Esophagus squamous epithelium (tissue), 5 donors: ENCODE data around the gene EMC10. TPM values are rescaled to one million over a fixed set of nuclear protein-coding genes. Genes with fewer than 3 reads are reported as not detected.

Source experiments
- DNase-seq: peaks from one replicate; lab custom pipeline; 2025; lab: John Stamatoyannopoulos, UW
- H3K27ac ChIP-seq, 4 donors: fragments of 200-600 bp; sonication (generic); one replicate each; pipeline ENCODE4 v1.5.1; 2016 to 2019; ENCODE audit warnings: mild to moderate bottlenecking in 1 of 4
- H3K27me3 ChIP-seq, 4 donors: fragments of 200-600 bp; sonication (generic); 1 replicate in 3 of 4; 2 replicates in 1 of 4; pipeline versions ENCODE4 v1.5.1 to v1.6.0; 2017 to 2021; ENCODE audit warnings: antibody characterized with exemption in 1 of 4
- H3K36me3 ChIP-seq, 3 donors: fragments of 200-600 bp; sonication (generic); one replicate each; pipeline ENCODE4 v1.5.1; 2016 to 2019
- H3K4me1 ChIP-seq, 3 donors: fragments of 200-600 bp; sonication (generic); one replicate each; pipeline ENCODE4 v1.5.1; 2017 to 2019
- H3K4me3 ChIP-seq, 4 donors: fragments of 200-600 bp; sonication (generic); 1 replicate in 3 of 4; 2 replicates in 1 of 4; pipeline ENCODE4 v1.5.1; 2016 to 2019; ENCODE audit warnings: mild to moderate bottlenecking in 2 of 4, moderate library complexity in 1 of 4
- H3K9me3 ChIP-seq, 3 donors: fragments of 200-600 bp; sonication (generic); one replicate each; pipeline ENCODE4 v1.5.1; 2016 to 2019
- POLR2A ChIP-seq, 4 donors: fragments of 450-650 bp; IDR thresholded peaks; one replicate each; pipeline ENCODE4 v1.6.1; 2017; ENCODE audit warnings: antibody characterized with exemption in 4 of 4, mild to moderate bottlenecking in 4 of 4, moderate library complexity in 3 of 4
- WGBS, 2 donors: methylation state at CpG; one replicate each; pipeline ENCODE4 v1.1.5; 2018; 5-methylcytosine and 5-hydroxymethylcytosine counted together
- intact Hi-C: fragments of 100-400 bp; cut with DNase I; formaldehyde crosslinking; loops from one replicate; pipeline ENCODE4 v1.15.0; 2022
- total RNA-seq, 4 donors: library from RNA; depleted of rRNA; stranded (reverse); fragments of >200 nt; gene quantifications; one replicate each; pipeline ENCODE4 v1.1.0, GENCODE V29; 2016
- TF ChIP-seq, protein P1 (sequence below), 6 experiments: fragments of 450-650 bp in 4 of 6; fragments of 200-600 bp in 2 of 6; sonication (generic) in 2 of 6; IDR thresholded peaks; one replicate each; pipeline ENCODE4 v1.5.1; 2016 to 2019; ENCODE audit warnings: antibody characterized with exemption in 6 of 6, mild to moderate bottlenecking in 4 of 6, moderate library complexity in 4 of 6
- donor health status: DM: yes; HTN: yes; CAD: no.

EMC10 gene
- total RNA-seq, 4 donors from 2014 or later = 50.2 to 76.1 (median 59.7) TPM

DNA sequence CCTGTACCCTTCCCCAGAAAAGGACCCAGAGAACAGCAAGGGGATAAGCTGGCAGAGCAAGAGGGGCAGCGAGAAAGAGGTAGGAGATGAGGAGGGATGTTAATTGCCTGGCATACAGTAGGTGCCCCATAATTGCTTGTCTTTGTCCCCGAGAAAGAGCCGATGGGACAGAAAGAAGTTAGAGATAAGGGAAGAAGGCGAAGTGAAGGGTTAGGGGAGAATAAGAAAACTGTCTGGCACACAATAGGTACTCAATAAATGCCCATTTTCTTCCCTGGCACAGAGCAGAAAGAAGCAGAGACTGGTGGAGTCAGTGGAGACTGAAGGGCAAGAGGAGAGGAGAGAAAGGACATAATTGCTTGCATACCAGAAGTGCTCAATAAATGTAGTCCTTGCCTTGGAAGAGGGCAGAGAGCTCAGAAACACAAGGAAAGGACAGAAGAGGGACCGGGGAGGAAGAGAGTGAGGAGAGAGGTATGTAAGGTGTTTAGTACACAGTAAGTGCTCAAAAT, 18.8 kb downstream of the EMC10 start:
- DNase-seq = no peak
- WGBS, 2 donors = 89 to 90% methylated on average over 5 of the region's 5 CpGs
- TF ChIP-seq, protein P1, sequence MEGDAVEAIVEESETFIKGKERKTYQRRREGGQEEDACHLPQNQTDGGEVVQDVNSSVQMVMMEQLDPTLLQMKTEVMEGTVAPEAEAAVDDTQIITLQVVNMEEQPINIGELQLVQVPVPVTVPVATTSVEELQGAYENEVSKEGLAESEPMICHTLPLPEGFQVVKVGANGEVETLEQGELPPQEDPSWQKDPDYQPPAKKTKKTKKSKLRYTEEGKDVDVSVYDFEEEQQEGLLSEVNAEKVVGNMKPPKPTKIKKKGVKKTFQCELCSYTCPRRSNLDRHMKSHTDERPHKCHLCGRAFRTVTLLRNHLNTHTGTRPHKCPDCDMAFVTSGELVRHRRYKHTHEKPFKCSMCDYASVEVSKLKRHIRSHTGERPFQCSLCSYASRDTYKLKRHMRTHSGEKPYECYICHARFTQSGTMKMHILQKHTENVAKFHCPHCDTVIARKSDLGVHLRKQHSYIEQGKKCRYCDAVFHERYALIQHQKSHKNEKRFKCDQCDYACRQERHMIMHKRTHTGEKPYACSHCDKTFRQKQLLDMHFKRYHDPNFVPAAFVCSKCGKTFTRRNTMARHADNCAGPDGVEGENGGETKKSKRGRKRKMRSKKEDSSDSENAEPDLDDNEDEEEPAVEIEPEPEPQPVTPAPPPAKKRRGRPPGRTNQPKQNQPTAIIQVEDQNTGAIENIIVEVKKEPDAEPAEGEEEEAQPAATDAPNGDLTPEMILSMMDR (IDR thresholded peaks at IDR 0.05) = no peak
- Histone ChIP-seq H3K36me3 (no peaks in the 10 kb centered on the region), H3K4me3 (no peak overlapping the region), H3K4me1 (peaks cover 0 to 3% (median 0%) of the 10 kb centered on the region in 3 donors), H3K27ac (no peak overlapping the region), H3K9me3 (no peaks in the 10 kb centered on the region), H3K27me3 (peaks cover 0 to 13% (median 0%) of the 10 kb centered on the region in 4 donors)
- intact Hi-C loops = no loop called here

DNA sequence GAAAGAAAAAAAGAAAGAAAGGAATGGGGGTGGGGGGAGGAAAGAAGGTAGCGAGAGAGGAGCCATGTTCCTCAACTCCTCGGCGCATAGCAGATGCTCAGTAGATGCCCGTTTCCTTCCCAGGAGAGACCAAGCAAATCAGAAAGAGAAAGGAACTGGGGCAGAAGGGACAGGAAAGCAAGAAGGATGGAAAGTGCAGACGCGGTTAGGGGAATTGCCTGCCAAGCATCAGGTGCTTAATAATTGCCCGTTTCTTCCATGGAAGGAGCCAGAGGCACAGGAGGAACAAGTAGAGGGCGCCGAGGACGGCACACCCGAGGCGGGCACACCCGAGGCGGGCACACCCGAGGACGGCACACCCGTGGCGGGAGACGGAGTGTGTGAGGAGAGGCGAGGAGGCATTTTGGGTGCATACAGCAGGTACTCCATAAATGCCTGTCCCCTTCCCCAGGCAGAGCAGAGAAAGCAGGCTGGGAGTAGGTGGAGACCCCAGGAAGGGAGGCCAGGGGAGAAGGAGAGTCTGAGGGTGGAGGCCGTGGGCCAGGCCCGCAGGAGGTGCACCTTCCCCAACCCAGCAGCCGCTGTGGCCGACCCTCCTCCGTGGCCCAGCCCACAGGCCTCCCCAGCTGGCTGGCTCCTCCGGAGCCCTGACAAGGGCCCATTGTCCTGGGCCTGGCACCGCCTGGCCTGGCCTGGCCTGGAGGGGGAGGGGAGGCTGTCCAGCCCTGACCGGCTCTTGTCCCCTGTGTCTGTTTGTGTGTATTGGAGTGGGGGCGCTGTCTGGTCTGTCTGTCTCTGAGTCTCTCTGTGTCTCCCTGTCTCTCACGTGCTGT, 20.1 kb downstream of the EMC10 start:
- TF ChIP-seq POLR2A (IDR thresholded peaks at IDR 0.05) = no peak
- TF ChIP-seq, protein P1 (IDR thresholded peaks at IDR 0.05) = no peak
- intact Hi-C loops = no loop called here

DNA sequence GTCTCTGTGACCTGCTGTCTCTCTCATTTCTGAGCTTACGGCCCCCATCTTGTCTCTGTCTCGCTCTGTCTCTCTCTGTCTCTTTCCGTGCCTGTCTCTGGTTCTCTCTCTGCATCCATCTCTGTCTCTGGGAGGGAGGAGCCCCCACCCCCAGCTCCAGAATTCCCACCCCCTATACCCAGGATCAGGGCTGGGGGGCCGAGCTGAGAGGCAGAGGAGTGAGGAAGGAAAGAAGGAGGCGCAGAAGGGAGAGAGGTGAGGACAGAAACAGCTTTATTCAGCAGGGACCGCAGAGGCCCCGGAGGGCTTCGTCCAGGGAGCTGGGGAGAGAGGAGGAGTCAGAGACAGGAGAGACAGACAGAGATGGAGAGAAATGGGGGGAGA, 20.7 kb downstream of the EMC10 start:
- no peak overlapping the region for H3K4me3 ChIP-seq
- no peaks in the 10 kb centered on the region for H3K9me3 ChIP-seq
- TF ChIP-seq POLR2A (IDR thresholded peaks at IDR 0.05) = no peak
- TF ChIP-seq, protein P1 (IDR thresholded peaks at IDR 0.05) = no peak
- intact Hi-C loops = no loop called here
- H3K27me3 ChIP-seq = no peaks in the 10 kb centered on the region
- no peak overlapping the region for H3K27ac ChIP-seq
- 80 to 91% methylated on average over 6 to 7 of the region's 8 CpGs for WGBS, 2 donors
- H3K4me1 ChIP-seq = peaks cover 0 to 3% (median 0%) of the 10 kb centered on the region in 3 donors
- H3K36me3 ChIP-seq = no peaks in the 10 kb centered on the region
- no peak for DNase-seq

More for the DNA sequence above, 20.1 kb downstream of the EMC10 start:
- Histone ChIP-seq H3K27ac (no peak overlapping the region), H3K9me3 (no peaks in the 10 kb centered on the region), H3K27me3 (no peaks in the 10 kb centered on the region), H3K36me3 (no peaks in the 10 kb centered on the region), H3K4me1 (peaks cover 0 to 3% (median 0%) of the 10 kb centered on the region in 3 donors), H3K4me3 (no peak overlapping the region)
- WGBS, 2 donors = 71 to 72% methylated on average over 25 to 26 of the region's 30 CpGs
- DNase-seq = no peak

DNA sequence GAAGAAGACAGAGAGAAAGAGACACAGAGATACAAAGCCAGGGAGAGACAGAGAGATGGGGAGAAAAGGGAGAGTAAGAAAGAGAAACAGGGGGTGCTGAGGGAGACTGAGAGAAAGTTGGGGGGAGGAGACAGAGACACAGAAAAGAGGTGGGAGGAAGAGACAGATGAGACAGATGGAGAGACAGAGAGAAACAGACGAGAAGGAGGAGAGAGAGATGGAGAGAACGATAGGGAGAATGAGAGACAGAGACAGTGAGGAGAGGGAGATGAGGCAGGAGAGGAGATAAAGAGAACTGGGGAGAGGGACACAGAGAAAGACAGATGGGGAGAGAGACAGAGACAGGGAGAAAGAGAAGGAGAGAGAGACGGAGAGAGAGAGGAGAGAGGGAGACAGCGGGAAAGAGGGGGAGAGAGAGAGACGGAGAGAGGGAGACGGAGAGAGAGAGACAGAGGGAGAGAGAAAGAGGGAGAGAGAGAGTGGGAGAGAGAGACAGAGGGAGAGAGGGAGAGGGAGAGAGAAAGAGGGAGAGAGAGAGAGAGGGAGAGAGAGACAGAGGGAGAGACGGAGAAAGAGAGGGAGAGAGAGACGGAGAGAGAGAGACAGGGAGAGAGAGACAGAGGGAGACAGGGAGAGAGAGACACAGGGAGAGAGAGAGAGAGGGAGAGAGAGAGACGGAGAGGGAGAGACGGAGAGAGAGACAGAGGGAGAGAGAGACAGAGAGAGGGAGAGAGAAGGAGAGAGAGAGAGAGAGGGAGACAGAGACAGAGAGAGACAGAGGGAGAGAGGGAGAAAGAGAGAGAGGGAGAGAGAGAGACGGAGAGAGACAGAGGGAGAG, 22.1 kb downstream of the EMC10 start:
- Histone ChIP-seq H3K27ac (no peak overlapping the region), H3K36me3 (no peaks in the 10 kb centered on the region), H3K9me3 (no peaks in the 10 kb centered on the region), H3K4me1 (no peaks in the 10 kb centered on the region), H3K27me3 (no peaks in the 10 kb centered on the region), H3K4me3 (no peak overlapping the region)
- no peak for DNase-seq
- WGBS, 2 donors = 83 to 84% methylated on average over 11 of the region's 11 CpGs
- TF ChIP-seq POLR2A (IDR thresholded peaks at IDR 0.05) = no peak
- TF ChIP-seq, protein P1 (IDR thresholded peaks at IDR 0.05) = no peak
- intact Hi-C loops = no loop called here
